Ishikawa (cell line): ENCODE data around the gene FBXL17.

ENCODE experiments used
- CEBPB ChIP-seq: IDR thresholded peaks from 2 replicates; pipeline ENCODE4 v1.6.1; 2012
- CREB1 ChIP-seq: IDR thresholded peaks from 2 replicates; pipeline ENCODE4 v1.6.1; 2012; ENCODE audit warnings: low read depth
- EGR1 ChIP-seq: IDR thresholded peaks from 2 replicates; pipeline ENCODE4 v1.6.1; 2012
- EP300 ChIP-seq: IDR thresholded peaks from 2 replicates; pipeline ENCODE4 v1.6.1; 2012; ENCODE audit warnings: borderline replicate concordance
- MAX ChIP-seq: IDR thresholded peaks from 2 replicates; pipeline ENCODE4 v1.6.1; 2012
- NFIC ChIP-seq: IDR thresholded peaks from 2 replicates; pipeline ENCODE4 v1.6.1; 2012
- TAF1 ChIP-seq: IDR thresholded peaks from 2 replicates; pipeline ENCODE4 v1.6.1; 2012; ENCODE audit warnings: low read depth, mild to moderate bottlenecking
- TEAD4 ChIP-seq: IDR thresholded peaks from 2 replicates; pipeline ENCODE4 v1.6.1; 2012
- ZBTB7A ChIP-seq: IDR thresholded peaks from 2 replicates; pipeline ENCODE4 v1.6.1; 2012; ENCODE audit warnings: low read depth

- no peak for TF ChIP-seq MAX
- no peak for TF ChIP-seq TAF1
- TF ChIP-seq ZBTB7A = no peak
- no peak for TF ChIP-seq TEAD4
- TF ChIP-seq CEBPB = no peak
- TF ChIP-seq CREB1 = no peak
- no peak for TF ChIP-seq EP300
- TF ChIP-seq EGR1 = no peak
- TF ChIP-seq NFIC = no peak
Observed at GRCh38 chr5:108136493-108136892, 245.4 kb downstream of the FBXL17 start.
